GM12875 (cell line): ENCODE data around the gene BST1.
A peak's percentile ranks its signal among the peaks of the same experiment; 100 is the strongest.

Experiments
- H3K4me3 ChIP-seq: one replicate; pipeline ENCODE4 v1.5.1; 2011; ENCODE audit warnings: low read depth, low read length, control low read depth
- TF ChIP-seq, protein P1 (sequence below): IDR thresholded peaks from 2 replicates; pipeline ENCODE4 v1.5.1; 2011; ENCODE audit warnings: low read depth, mild to moderate bottlenecking, control low read depth, inconsistent platforms, low read length, moderate library complexity, borderline replicate concordance; ENCODE audit not compliant: insufficient read depth

The BST1 gene, protein sequence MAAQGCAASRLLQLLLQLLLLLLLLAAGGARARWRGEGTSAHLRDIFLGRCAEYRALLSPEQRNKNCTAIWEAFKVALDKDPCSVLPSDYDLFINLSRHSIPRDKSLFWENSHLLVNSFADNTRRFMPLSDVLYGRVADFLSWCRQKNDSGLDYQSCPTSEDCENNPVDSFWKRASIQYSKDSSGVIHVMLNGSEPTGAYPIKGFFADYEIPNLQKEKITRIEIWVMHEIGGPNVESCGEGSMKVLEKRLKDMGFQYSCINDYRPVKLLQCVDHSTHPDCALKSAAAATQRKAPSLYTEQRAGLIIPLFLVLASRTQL

DNA sequence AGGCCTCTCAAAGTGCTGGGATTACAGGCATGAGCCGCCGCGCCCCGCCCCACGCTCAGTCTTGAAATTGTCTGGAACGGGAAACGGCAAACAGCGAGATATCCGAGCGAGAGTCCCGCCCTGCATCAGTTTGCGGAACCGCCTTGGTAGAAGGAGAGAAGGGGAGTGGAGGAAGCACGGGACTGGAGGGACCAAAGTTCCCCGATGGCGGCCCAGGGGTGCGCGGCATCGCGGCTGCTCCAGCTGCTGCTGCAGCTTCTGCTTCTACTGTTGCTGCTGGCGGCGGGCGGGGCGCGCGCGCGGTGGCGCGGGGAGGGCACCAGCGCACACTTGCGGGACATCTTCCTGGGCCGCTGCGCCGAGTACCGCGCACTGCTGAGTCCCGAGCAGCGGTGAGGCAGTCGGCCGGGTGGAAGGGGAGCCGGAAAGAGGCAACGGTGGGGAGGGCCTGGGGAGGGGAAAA, at the start of gene BST1:
Gene BST1 (plus strand): TSS at position 125 of the 463 bp plus-strand sequence. CDS start 80 bp downstream, at position 205.
- TF ChIP-seq, protein P1, sequence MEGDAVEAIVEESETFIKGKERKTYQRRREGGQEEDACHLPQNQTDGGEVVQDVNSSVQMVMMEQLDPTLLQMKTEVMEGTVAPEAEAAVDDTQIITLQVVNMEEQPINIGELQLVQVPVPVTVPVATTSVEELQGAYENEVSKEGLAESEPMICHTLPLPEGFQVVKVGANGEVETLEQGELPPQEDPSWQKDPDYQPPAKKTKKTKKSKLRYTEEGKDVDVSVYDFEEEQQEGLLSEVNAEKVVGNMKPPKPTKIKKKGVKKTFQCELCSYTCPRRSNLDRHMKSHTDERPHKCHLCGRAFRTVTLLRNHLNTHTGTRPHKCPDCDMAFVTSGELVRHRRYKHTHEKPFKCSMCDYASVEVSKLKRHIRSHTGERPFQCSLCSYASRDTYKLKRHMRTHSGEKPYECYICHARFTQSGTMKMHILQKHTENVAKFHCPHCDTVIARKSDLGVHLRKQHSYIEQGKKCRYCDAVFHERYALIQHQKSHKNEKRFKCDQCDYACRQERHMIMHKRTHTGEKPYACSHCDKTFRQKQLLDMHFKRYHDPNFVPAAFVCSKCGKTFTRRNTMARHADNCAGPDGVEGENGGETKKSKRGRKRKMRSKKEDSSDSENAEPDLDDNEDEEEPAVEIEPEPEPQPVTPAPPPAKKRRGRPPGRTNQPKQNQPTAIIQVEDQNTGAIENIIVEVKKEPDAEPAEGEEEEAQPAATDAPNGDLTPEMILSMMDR, result no peak
- H3K4me3 ChIP-seq, result no peak within 1 kb of the TSS

DNA sequence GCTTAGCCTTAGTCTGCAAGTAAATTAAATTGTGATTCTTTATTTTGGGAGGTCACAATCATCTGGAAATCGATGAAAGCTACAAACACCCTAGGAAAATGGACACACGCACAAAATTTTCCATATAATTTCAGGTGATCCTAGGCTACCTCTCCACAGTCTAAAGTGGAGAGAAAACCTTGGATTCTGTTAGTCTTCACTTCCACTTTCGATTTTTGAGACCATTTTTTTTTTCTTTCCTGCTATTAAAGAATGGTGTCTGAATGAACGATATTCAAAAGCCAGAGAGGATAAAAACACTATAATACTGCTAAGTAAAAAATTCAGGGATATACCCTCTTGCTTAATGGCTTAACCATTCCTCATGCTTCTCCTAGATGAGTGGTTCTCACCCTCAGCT, 49.4 kb upstream of the BST1 start:
- TF ChIP-seq, protein P1, result no peak
- H3K4me3 ChIP-seq, result peak overlapping the region; percentile 90

DNA sequence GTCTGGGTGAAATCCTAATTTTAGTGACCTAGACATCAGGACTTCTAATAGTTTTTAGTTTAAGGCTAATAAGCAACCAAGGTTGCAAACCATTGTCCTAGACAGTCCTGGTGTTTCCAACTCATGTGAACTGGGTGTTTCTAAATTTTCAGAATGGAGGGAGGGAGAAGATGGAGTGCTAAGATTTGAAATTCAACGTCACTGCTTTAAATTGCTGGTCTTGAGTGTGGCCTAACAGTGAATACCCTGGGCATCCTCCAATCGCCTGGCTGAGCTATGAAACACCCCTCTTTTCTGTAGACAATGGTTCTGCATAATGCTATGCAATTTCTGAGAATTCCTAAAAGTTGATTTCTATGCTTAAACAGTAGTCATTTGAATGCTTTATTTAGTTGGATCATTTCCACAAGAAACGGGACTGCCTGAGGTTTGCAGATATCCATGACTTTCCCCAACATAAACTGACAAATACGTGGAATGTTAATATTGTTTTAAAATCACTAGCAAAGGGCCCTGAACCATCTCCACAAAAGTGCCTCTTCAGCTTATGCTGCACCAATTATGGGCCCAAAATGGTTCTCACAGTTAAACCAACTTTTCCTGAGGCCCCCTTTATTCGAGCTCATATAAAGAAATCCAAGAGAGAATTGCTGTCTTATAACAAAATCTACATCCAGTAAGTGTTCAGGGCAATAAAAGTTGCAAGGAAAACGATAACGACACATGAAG, 48.8 kb upstream of the BST1 start:
- peak overlapping the region; percentile 90 for H3K4me3 ChIP-seq
- TF ChIP-seq, protein P1, result no peak

DNA sequence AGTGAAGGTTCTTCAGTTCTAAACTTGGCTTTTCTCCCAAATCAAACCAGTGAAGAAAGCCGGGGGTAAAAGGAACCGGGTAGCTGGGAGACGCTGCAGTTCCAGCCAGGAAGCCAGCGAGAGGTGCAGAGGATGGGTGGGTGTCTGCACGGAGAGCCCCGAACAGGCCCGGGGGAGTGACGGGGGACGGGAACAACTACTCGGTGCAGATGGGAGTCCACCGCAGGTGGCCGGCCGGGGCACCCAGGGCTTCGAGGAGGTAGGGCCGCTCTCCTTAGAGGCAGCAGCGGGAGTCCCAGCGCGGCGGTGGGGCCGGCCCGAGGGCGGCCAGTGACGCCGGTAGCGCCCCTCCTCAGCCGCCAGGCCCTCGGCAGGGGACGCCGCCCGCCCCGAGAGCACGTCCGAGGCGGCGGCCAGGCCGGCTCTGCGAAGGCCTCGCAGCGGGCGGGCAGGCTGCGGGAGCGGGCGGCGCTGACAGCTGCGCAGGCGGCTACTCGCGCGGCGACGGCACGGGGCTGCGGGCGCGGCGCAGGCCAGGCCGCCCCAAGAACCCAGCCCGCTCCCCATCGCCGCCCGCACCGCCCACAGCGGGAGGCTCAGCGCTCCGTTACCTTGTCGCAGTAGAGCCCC, 48.2 kb upstream of the BST1 start:
- TF ChIP-seq, protein P1, result no peak
- H3K4me3 ChIP-seq, result peak overlapping the region; percentile 90

DNA sequence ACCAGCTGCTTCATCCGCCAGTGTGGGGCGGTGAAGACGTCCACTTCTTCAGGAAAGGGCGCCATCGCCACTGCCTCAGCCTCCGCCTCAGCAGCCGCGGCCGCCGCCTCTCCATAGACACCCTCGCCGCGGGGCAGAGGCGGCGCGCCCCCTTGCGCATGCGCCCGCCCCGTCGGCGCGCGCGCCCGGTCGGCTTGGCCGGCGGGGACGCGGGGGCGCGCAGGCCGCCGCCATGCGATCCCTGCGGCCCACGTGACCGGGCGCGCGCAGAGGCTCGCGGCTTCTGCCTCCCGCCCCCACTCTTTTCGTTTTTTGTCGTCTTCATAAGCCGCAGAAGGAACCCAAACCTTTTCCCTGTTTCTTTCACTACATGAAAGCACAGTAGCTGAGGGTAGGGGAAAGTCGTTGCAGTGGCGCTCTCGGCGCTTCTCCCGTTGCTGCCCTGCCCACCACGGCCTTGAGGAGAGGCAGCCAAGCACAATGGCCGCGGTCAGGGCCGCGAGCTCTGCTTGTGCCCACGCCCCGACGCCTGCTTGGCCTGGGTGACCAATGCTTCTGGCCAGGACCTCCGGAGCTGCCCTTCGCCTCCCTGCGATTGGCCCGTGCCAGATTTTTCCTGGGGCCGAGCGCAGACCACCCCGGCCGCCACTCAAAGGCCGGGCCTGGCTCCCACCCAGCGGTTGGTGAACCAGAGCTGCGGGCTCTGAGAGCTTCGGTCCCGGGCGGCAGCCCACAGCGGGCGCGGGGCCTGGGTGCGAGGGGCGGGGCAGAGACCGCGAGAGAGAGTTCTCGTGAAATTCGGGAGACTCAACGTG, 47.4 kb upstream of the BST1 start, which contains the start of gene FBXL5:
Gene FBXL5 (minus strand): TSS at position 135 of the 815 bp plus-strand sequence. CDS start 70 bp downstream, at position 65.
- H3K4me3 ChIP-seq, result peak within 1 kb of the TSS; percentile 90
- TF ChIP-seq, protein P1, result no peak

DNA sequence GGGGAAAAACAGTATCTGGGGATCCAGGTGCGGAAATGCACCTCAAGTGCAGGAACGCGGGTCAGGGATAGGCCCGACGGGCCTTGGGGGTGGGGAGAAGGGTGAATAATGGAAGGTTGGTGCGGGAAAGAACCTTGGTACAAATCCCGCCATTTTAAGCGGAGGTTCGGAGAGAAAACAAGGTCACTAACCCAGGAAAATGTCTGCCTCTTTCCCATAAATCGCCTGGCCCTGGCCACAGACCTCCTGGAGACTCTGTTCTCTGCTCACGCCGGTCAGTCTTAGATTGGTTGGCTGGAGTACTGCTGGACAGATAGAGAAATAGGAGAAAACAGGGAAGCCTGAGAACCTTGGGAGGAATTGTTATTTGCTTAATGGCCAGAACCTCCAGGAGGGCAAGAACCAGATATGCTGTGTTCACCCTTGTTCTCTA, 46.8 kb upstream of the BST1 start:
- H3K4me3 ChIP-seq, result no peak overlapping the region
- TF ChIP-seq, protein P1, result no peak
